ENCODE data around the gene TSHZ2. TPM values are rescaled to one million over a fixed set of nuclear protein-coding genes. Genes with fewer than 3 reads are reported as not detected.
A peak's percentile ranks its signal among the peaks of the same experiment; 100 is the strongest.

The TSHZ2 gene
- total RNA-seq, 1 donor from 2014 or later: 1.9 TPM

GRCh38 chr20:53133628-53134027, 161.5 kb downstream of the TSHZ2 start:
- DNase-seq: no peak

GRCh38 chr20:53136473-53136872, 164.3 kb downstream of the TSHZ2 start:
- DNase-seq: no peak

GRCh38 chr20:53138454-53139262, 166.5 kb downstream of the TSHZ2 start:
- no peak for DNase-seq

- DNase-seq: no peak
Observed at GRCh38 chr20:53141201-53142050, 169.3 kb downstream of the TSHZ2 start.

GRCh38 chr20:53142225-53143127, 170.3 kb downstream of the TSHZ2 start:
- DNase-seq: no peak

- DNase-seq: no peak
Observed at GRCh38 chr20:53146201-53146891, 174.2 kb downstream of the TSHZ2 start.

GRCh38 chr20:53148771-53149147, 176.6 kb downstream of the TSHZ2 start:
- DNase-seq: peak; percentile 8

GRCh38 chr20:53149148-53149889, 177.2 kb downstream of the TSHZ2 start:
- no peak for DNase-seq

GRCh38 chr20:53149890-53150205, 177.7 kb downstream of the TSHZ2 start:
- no peak for DNase-seq

- DNase-seq: no peak
Observed at GRCh38 chr20:53150532-53150931, 178.4 kb downstream of the TSHZ2 start.

GRCh38 chr20:53152228-53152627, 180.1 kb downstream of the TSHZ2 start:
- no peak for DNase-seq

GRCh38 chr20:53154540-53154939, 182.4 kb downstream of the TSHZ2 start:
- DNase-seq: no peak

GRCh38 chr20:53157443-53158408, 185.6 kb downstream of the TSHZ2 start:
- peak; percentile 59 for DNase-seq

GRCh38 chr20:53159160-53159559, 187.0 kb downstream of the TSHZ2 start:
- no peak for DNase-seq

- no peak for DNase-seq
Observed at GRCh38 chr20:53161073-53161472, 188.9 kb downstream of the TSHZ2 start.

- no peak for DNase-seq
Observed at GRCh38 chr20:53161473-53161872, 189.3 kb downstream of the TSHZ2 start.

GRCh38 chr20:53162251-53162835, 190.2 kb downstream of the TSHZ2 start:
- peak; percentile 31 for DNase-seq

- no peak for DNase-seq
Observed at GRCh38 chr20:53163486-53163885, 191.3 kb downstream of the TSHZ2 start.

- no peak for DNase-seq
Observed at GRCh38 chr20:53164072-53164471, 191.9 kb downstream of the TSHZ2 start.

- no peak for DNase-seq
Observed at GRCh38 chr20:53165452-53165851, 193.3 kb downstream of the TSHZ2 start.

All from dermis blood vessel endothelial cell (primary cell).